GM12878 (cell line): ENCODE measurements around the gene KLK8. TPM values are rescaled to one million over a fixed set of nuclear protein-coding genes. Genes with fewer than 3 reads are reported as not detected.

Experiments
- ATAC-seq: fragments of 200-7000 bp; cut with Tn5 transposase; 3 replicates; pipeline ENCODE4 v1.9.1; 2020; ENCODE audit warnings: mild to moderate bottlenecking, moderate library complexity
- BruUV-seq: library from RNA; stranded (reverse); fragments of 400-500 nt; replicated peaks from 2 replicates; lab custom pipeline; 2021; lab: Mats Ljungman, UMichigan
- CTCF ChIA-PET: fragments of 300-600 bp; sonication (Branson Sonifier 250); formaldehyde crosslinking; extraction: SDS; loops from one replicate; lab custom pipeline; 2021; ENCODE audit warnings: inconsistent platforms; lab: Yijun Ruan, JAX
- POLR2A ChIA-PET: fragments of 350-600 bp; formaldehyde crosslinking; extraction: SDS; loops from one replicate; lab custom pipeline; 2021; ENCODE audit warnings: inconsistent platforms; lab: Charles Lee
- RAD21 ChIA-PET: fragments of 300-600 bp; sonication (Branson Sonifier 250); formaldehyde crosslinking; loops from one replicate; lab custom pipeline; 2023; ENCODE audit warnings: antibody characterized with exemption; ENCODE audit not compliant: unreplicated experiment; lab: Charles Lee
- SMC1A ChIA-PET: fragments of 300-600 bp; sonication (Branson Sonifier 250); formaldehyde crosslinking; loops from one replicate; lab custom pipeline; 2023; ENCODE audit not compliant: unreplicated experiment, uncharacterized antibody; lab: Charles Lee
- DNase-seq: peaks from one replicate; pipeline ENCODE4 v3.0.0-alpha.2; 2011; ENCODE audit warnings: low read depth, low spot score
- FAIRE-seq: peaks from 3 replicates; lab custom pipeline; 2011; peaks lifted over from hg19 to GRCh38; lab: Jason Lieb, UNC
- H2AFZ ChIP-seq: 2 replicates; pipeline ENCODE4 v1.6.0; 2011; ENCODE audit warnings: low read depth, low read length, control low read depth; ENCODE audit not compliant: control insufficient read depth
- H3K27ac ChIP-seq: 2 replicates; pipeline ENCODE4 v1.5.1; 2011; ENCODE audit warnings: control low read depth; ENCODE audit not compliant: control insufficient read depth, insufficient read depth
- H3K27me3 ChIP-seq, 2 experiments: replicated peaks in 1 of 2; 2 replicates each; pipeline versions ENCODE4 v1.6.0 to v1.6.1; 2011; ENCODE audit warnings: low read length in 1 of 2; ENCODE audit not compliant: control insufficient read depth in 2 of 2, insufficient read depth in 2 of 2
- H3K36me3 ChIP-seq, 2 experiments: 2 replicates each; pipeline ENCODE4 v1.5.1; 2011; ENCODE audit warnings: low read length in 1 of 2; ENCODE audit not compliant: control insufficient read depth in 2 of 2, insufficient read depth in 2 of 2
- H3K4me1 ChIP-seq: 2 replicates; pipeline ENCODE4 v1.6.1; 2011; ENCODE audit warnings: mild to moderate bottlenecking, low read length, moderate library complexity, mixed read lengths; ENCODE audit not compliant: control insufficient read depth, insufficient read depth
- H3K4me2 ChIP-seq: 2 replicates; pipeline ENCODE4 v1.6.0; 2011; ENCODE audit warnings: control low read depth; ENCODE audit not compliant: control insufficient read depth, insufficient read depth
- H3K4me3 ChIP-seq: fragments of 200-600 bp; sonication (generic); 2 replicates; pipeline ENCODE4 v1.5.1; 2016
- H3K79me2 ChIP-seq: 2 replicates; pipeline ENCODE4 v1.6.0; 2011; ENCODE audit warnings: low read length; ENCODE audit not compliant: control insufficient read depth, insufficient read depth
- H3K9ac ChIP-seq: 2 replicates; pipeline ENCODE4 v1.8.0; 2011; ENCODE audit warnings: low read length, control low read depth, mixed read lengths; ENCODE audit not compliant: control insufficient read depth, insufficient read depth
- H3K9me3 ChIP-seq: replicated peaks from 3 replicates; pipeline ENCODE4 v1.5.1; 2011; ENCODE audit warnings: mild to moderate bottlenecking, low read length; ENCODE audit not compliant: control insufficient read depth, insufficient read depth
- H4K20me1 ChIP-seq: 2 replicates; pipeline ENCODE4 v1.6.0; 2011; ENCODE audit not compliant: control insufficient read depth, insufficient read depth
- ASH2L ChIP-seq: fragments of 300-600, 200-600 bp; sonication (generic); IDR thresholded peaks from 2 replicates; pipeline ENCODE4 v1.6.1; 2017; ENCODE audit warnings: low read depth, mild to moderate bottlenecking, borderline replicate concordance
- CBX5 ChIP-seq: sonication (generic); IDR thresholded peaks from 2 replicates; pipeline ENCODE4 v1.6.1; 2016; ENCODE audit warnings: low read depth, moderate library complexity, mild to moderate bottlenecking, inconsistent platforms
- CHD1 ChIP-seq: IDR thresholded peaks from 2 replicates; pipeline ENCODE4 v1.6.1; 2012; ENCODE audit warnings: low read depth, low read length, improper control_type of control experiment
- CREB1 ChIP-seq: IDR thresholded peaks from 2 replicates; pipeline ENCODE4 v1.6.1; 2012; ENCODE audit warnings: low read depth, mild to moderate bottlenecking, inconsistent platforms
- HDAC2 ChIP-seq: fragments of 200-600 bp; sonication (generic); IDR thresholded peaks from 2 replicates; pipeline ENCODE4 v1.6.1; 2017
- LARP7 ChIP-seq: fragments of 450-650 bp; IDR thresholded peaks from 2 replicates; pipeline ENCODE4 v1.6.1; 2017; ENCODE audit warnings: mild to moderate bottlenecking
- MYB ChIP-seq: fragments of 150-350 bp; IDR thresholded peaks from 2 replicates; pipeline ENCODE4 v1.6.1; 2014; ENCODE audit warnings: mild to moderate bottlenecking, low read depth, low read length, borderline replicate concordance
- NR2C1 ChIP-seq: fragments of 450-650 bp; IDR thresholded peaks from 2 replicates; pipeline ENCODE4 v1.6.1; 2017; ENCODE audit warnings: antibody characterized with exemption, mild to moderate bottlenecking, moderate library complexity
- RB1 ChIP-seq: fragments of 450-650 bp; formaldehyde crosslinking; IDR thresholded peaks from 2 replicates; pipeline ENCODE4 v1.6.1; 2017; ENCODE audit warnings: mild to moderate bottlenecking, borderline replicate concordance
- SMAD1 ChIP-seq: fragments of 450-650 bp; IDR thresholded peaks from 2 replicates; pipeline ENCODE4 v1.6.1; 2018; ENCODE audit warnings: mild to moderate bottlenecking, low read depth; ENCODE audit not compliant: partially characterized antibody
- YBX1 ChIP-seq: fragments of 450-650 bp; IDR thresholded peaks from 2 replicates; pipeline ENCODE4 v1.6.1; 2016; ENCODE audit warnings: antibody characterized with exemption
- ZBTB4 ChIP-seq: fragments of 450-650 bp; formaldehyde crosslinking; IDR thresholded peaks from 2 replicates; pipeline ENCODE4 v1.4.0; 2022; ENCODE audit warnings: mild to moderate bottlenecking, moderate library complexity
- ZNF207 ChIP-seq: fragments of 450-650 bp; IDR thresholded peaks from 2 replicates; pipeline ENCODE4 v1.6.1; 2014; ENCODE audit warnings: antibody characterized with exemption, mild to moderate bottlenecking, borderline replicate concordance
- ZNF592 ChIP-seq: fragments of 450-650 bp; IDR thresholded peaks from 2 replicates; pipeline ENCODE4 v1.6.1; 2017; ENCODE audit warnings: mild to moderate bottlenecking, moderate library complexity
- WGBS: methylation state at CpG from one replicate; pipeline ENCODE4 v1.1.6; 2016; ENCODE audit warnings: low lambda C conversion rate; ENCODE audit not compliant: insufficient replicate concordance, insufficient coverage; ENCODE audit errors: missing lambda C conversion rate; 5-methylcytosine and 5-hydroxymethylcytosine counted together
- in situ Hi-C: fragments of 300-500 bp; cut with MboI; formaldehyde crosslinking; loops from 9 replicates; pipeline ENCODE4 v1.14.3; 2018; ENCODE audit warnings: mixed read lengths
- intact Hi-C: fragments of 100-400 bp; cut with micrococcal nuclease; formaldehyde crosslinking; loops from one replicate; pipeline ENCODE4 v1.14.2; 2022; ENCODE audit not compliant: unreplicated experiment
- polyA plus RNA-seq, 11 experiments: library from polyadenylated mRNA; depleted of rRNA in 4 of 11; unstranded in 6 of 11; stranded (reverse) in 5 of 11; fragments of >200 nt; fragmentation: Nextera tagmentation in 4 of 11; fragmentation: Illumina TruSeq in 1 of 11; extraction: Ambion mirVana in 4 of 11; extraction: Trizol in 1 of 11; gene quantifications; 1 replicate in 1 of 11; 2 replicates in 10 of 11; pipeline versions ENCODE4 v1.2.1 to v1.2.3, GENCODE V29; 2011 to 2016; ENCODE audit warnings: inconsistent platforms in 2 of 11, missing spikeins in 2 of 11, low read depth in 1 of 11
- total RNA-seq, 4 experiments: library from RNA; depleted of rRNA in 3 of 4; stranded (reverse); fragments of >200 nt in 3 of 4; fragmentation: Illumina TruSeq in 1 of 4; extraction: Trizol in 1 of 4; gene quantifications; 2 replicates each; pipeline versions ENCODE4 v1.2.1 to v1.2.3, GENCODE V29; 2013 to 2021
- TF ChIP-seq, protein P1 (sequence below): fragments of 450-650 bp; IDR thresholded peaks from 2 replicates; pipeline ENCODE4 v1.6.1; 2016; ENCODE audit warnings: mild to moderate bottlenecking
- TF ChIP-seq, protein P2 (sequence below): IDR thresholded peaks from 2 replicates; pipeline ENCODE4 v1.6.1; 2011; ENCODE audit warnings: borderline replicate concordance, low read depth, mild to moderate bottlenecking, moderate library complexity, mixed read lengths, low read length; ENCODE audit not compliant: insufficient read depth; ENCODE audit errors: extremely low read length

KLK8 gene
- total and polyA plus RNA-seq, 10 of the 15 experiments (the other 5 are each of a cell fraction or from before 2014, with no cell fraction given) = not detected

- TF ChIP-seq ZNF592 = no peak
- no peak for TF ChIP-seq ASH2L
- TF ChIP-seq NR2C1 = no peak
- TF ChIP-seq CBX5 = no peak
- TF ChIP-seq MYB = no peak
- TF ChIP-seq, protein P1, sequence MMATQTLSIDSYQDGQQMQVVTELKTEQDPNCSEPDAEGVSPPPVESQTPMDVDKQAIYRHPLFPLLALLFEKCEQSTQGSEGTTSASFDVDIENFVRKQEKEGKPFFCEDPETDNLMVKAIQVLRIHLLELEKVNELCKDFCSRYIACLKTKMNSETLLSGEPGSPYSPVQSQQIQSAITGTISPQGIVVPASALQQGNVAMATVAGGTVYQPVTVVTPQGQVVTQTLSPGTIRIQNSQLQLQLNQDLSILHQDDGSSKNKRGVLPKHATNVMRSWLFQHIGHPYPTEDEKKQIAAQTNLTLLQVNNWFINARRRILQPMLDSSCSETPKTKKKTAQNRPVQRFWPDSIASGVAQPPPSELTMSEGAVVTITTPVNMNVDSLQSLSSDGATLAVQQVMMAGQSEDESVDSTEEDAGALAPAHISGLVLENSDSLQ = no peak
- no peak for TF ChIP-seq HDAC2
- no peak for TF ChIP-seq LARP7
- TF ChIP-seq, all 136 proteins: peak for 0
These were observed 978 bp downstream of the KLK8 start (continued) for GRCh38 chr19:51000426-51000825.

GRCh38 chr19:50998686-50999085, 2.7 kb downstream of the KLK8 start:
- 31% methylated on average over 4 of the region's 4 CpGs for WGBS
- ATAC-seq (no peak), FAIRE-seq (no peak), DNase-seq (no peak)
- ChIA-PET POLR2A (no interaction called here), SMC1A (no interaction called here), CTCF (no interaction called here), RAD21 (no interaction called here)
- in situ Hi-C loops = no loop called here
- Histone ChIP-seq H3K4me2 (no peak overlapping the region), H3K79me2 (no peaks in the 10 kb centered on the region), H2AFZ (no peak overlapping the region), H3K4me3 (no peak overlapping the region), H3K27ac (no peak overlapping the region), H3K9ac (no peak overlapping the region), H3K36me3 (no peaks in the 10 kb centered on the region), H4K20me1 (no peaks in the 10 kb centered on the region), H3K9me3 (peaks cover 2% of the 10 kb centered on the region; the same call in 1 of the 3 replicates), H3K4me1 (no peaks in the 10 kb centered on the region), H3K27me3 (no peaks in the 10 kb centered on the region; a peak in 1 of 4 replicates)
- no TSS peak for BruUV-seq
- intact Hi-C loops = no loop called here
- TF ChIP-seq SMAD1 (no peak), CREB1 (no peak), YBX1 (no peak), RB1 (no peak), CHD1 (no peak), ZNF207 (no peak), ZBTB4 (CRISPR knock-in tag) (no peak)
- TF ChIP-seq, protein P2, sequence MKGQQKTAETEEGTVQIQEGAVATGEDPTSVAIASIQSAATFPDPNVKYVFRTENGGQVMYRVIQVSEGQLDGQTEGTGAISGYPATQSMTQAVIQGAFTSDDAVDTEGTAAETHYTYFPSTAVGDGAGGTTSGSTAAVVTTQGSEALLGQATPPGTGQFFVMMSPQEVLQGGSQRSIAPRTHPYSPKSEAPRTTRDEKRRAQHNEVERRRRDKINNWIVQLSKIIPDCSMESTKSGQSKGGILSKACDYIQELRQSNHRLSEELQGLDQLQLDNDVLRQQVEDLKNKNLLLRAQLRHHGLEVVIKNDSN = no peak
